HPDE6-E6E7 (cell line): Measurements from ENCODE around the gene SAPCD1.
"Not testable (repeated sequence)": the region's sequence is repeated elsewhere in the genome, so short reads cannot be mapped to it uniquely, and the experiment has no call there.

Source experiments
- DNase-seq: peaks from one replicate; pipeline ENCODE4 v3.0.0; 2011; ENCODE audit warnings: missing footprints; ENCODE audit errors: extremely low spot score

The SAPCD1 gene

GRCh38 chr6:31777667-31778050 lies 15.2 kb downstream of the SAPCD1 start:
- DNase-seq, result no peak

- DNase-seq, result no peak
Measured at GRCh38 chr6:31778193-31778592, 15.7 kb downstream of the SAPCD1 start.

GRCh38 chr6:31778999-31779885 lies 16.8 kb downstream of the SAPCD1 start:
- DNase-seq, result no peak

GRCh38 chr6:31779908-31780307 lies 17.5 kb downstream of the SAPCD1 start:
- no peak for DNase-seq

GRCh38 chr6:31780507-31781243 lies 18.2 kb downstream of the SAPCD1 start:
- DNase-seq, result no peak

GRCh38 chr6:31781244-31782125 lies 19.0 kb downstream of the SAPCD1 start:
- no peak for DNase-seq

GRCh38 chr6:31782126-31782855 lies 19.8 kb downstream of the SAPCD1 start:
- DNase-seq, result no peak

GRCh38 chr6:31784098-31784925 lies 21.9 kb downstream of the SAPCD1 start:
- DNase-seq, result no peak

- DNase-seq, result no peak
Measured at GRCh38 chr6:31785475-31785874, 23.0 kb downstream of the SAPCD1 start.

- no peak for DNase-seq
Measured at GRCh38 chr6:31791324-31792089, 29.1 kb downstream of the SAPCD1 start.

- no peak for DNase-seq
Measured at GRCh38 chr6:31792090-31792374, 29.6 kb downstream of the SAPCD1 start.

GRCh38 chr6:31792761-31793171 lies 30.3 kb downstream of the SAPCD1 start:
- DNase-seq, result peak; percentile 92

GRCh38 chr6:31793927-31794245 lies 31.4 kb downstream of the SAPCD1 start:
- DNase-seq, result not testable (repeated sequence)

GRCh38 chr6:31794294-31794865 lies 31.9 kb downstream of the SAPCD1 start:
- peak; percentile 42 for DNase-seq

- DNase-seq, result no peak
Measured at GRCh38 chr6:31794866-31795615, 32.6 kb downstream of the SAPCD1 start.

GRCh38 chr6:31795616-31796298 lies 33.3 kb downstream of the SAPCD1 start, which contains the start of gene VARS1:
Gene VARS1, minus strand, starts transcription at chr6:31795752. Its CDS starts 535 bp downstream, at chr6:31795217.
- peak; percentile 94 for DNase-seq

- DNase-seq, result no peak
Measured at GRCh38 chr6:31796993-31797385, 34.5 kb downstream of the SAPCD1 start.

GRCh38 chr6:31797588-31797987 lies 35.1 kb downstream of the SAPCD1 start:
- DNase-seq, result no peak
